ENCODE data around the gene PANK4.
A peak's percentile ranks its signal among the peaks of the same experiment; 100 is the strongest.

PANK4 gene

DNA sequence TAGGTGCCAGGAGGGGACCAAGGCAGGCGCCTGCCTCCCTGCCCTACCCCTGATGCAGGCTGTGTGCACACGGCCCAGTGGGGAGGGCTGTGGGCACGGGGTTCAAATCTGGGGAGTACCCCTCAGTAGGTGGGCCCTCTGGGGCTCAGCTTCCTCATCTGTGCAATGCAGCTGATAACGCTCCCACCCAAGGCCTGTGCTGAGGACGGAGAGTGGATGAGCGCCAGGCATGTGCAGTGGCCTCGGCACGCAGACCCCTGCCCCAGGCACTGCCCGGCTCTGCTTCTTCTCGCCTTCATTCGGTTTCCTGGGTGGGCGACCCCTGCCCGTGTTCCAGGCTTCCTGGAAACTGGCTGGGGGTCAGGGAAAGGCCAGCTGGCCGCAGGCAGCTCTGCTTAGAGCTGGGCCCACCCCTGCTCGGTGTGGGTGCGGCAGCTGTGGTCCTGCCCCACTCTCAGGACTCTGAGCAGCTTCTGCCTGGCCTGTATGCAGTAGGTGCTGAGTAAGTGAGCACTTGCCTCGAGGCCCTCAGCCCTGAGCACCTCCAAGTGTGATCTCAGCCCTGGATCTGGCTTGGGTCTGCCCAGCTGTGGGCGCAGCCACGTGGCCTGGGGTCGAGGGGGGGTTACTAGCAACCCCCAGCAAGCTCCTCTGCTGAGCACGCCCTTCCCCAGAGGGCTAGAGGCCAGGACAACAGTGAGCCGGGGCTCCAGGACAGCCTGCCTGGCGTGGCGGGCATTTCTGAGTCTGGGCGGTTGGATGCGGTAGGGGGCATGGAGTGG lies 17.9 kb upstream of the PANK4 start:
- no peak for DNase-seq

DNA sequence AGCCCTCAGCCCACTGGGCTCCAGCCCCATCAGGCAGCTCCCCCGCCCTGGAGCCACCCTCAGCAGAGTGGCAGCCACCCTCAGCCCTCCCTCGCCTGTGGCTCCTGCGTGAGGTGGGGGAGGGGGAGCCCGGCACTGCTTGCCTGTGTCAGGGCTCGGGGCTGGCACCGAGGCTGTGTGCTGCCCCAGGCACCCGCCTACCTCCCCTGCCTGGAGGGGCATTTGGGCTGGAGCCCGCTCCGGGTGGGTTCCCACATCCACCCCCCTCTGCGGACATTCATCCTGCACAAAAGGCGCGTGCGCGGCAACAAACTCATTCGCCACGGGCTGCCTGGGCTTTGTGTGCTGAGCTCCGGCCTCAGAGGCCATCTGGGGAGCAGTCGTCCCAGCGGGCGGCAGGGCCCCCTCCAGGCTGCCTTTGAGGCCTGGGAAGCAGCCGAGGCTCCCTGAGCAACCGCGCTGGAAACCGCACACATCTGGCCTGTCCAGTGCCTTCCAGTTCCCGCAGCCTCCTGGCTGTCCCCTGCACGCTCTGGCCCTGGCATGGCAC lies 17.2 kb upstream of the PANK4 start:
- no peak for DNase-seq

GRCh38 chr1:2542246-2542915 lies 16.0 kb upstream of the PANK4 start:
- no peak for DNase-seq

DNA sequence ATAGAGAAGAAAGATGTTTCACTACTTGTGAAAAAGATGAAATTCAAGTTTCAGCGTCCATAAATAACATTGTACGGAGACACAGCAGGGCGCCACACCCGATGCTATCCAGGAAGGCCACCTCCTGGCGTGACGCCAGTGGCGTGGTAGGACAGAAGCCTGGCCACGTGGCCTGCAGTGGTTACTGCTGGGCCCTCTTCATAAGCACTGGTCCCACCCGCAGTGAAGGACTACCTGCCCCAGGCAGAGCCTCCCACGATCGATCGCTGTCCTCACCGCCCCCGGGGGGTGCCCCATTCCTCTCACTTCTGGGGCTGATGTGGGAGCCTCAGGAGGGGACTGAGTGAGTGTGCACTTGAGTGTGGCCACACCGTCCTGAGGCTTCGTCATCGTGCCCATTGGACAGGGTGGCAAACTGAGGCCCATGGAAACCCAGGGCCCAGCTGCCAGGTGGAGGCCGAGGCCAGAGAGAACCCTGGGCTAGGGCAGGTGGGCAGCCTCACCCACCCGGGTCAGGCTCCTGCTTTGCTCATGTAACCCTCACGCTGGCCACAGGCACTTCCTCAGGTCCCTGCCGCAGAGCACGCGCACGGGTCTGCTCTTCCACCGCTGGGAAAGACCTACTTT lies 15.3 kb upstream of the PANK4 start:
- no peak for DNase-seq

GRCh38 chr1:2540816-2541492 lies 14.6 kb upstream of the PANK4 start:
- no peak for DNase-seq

GRCh38 chr1:2539312-2539907 lies 13.0 kb upstream of the PANK4 start:
- no peak for DNase-seq

DNA sequence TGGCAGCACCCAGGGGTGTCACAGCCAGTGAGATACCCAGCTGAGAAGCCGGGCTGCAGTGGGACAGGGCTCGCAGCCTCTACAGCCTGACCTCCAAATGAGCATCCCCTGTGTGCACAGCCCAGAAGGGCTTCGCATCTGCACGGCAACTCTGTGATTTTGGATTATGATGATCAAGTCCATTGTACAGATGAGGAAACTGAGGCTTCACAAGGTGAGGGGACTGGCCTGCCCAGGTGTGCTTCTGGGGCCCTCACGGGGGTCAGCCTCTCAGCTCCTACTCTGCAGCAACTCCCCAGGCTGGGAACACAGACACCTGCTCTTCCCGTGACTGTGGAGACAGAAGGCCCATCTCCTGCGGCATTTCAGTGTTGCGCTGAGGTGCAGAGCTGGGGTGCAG lies 12.5 kb upstream of the PANK4 start:
- DNase-seq = no peak

GRCh38 chr1:2538376-2538775 lies 12.0 kb upstream of the PANK4 start:
- DNase-seq = no peak

GRCh38 chr1:2537784-2538115 lies 11.4 kb upstream of the PANK4 start:
- no peak for DNase-seq

GRCh38 chr1:2535981-2536380 lies 9.6 kb upstream of the PANK4 start:
- no peak for DNase-seq

DNA sequence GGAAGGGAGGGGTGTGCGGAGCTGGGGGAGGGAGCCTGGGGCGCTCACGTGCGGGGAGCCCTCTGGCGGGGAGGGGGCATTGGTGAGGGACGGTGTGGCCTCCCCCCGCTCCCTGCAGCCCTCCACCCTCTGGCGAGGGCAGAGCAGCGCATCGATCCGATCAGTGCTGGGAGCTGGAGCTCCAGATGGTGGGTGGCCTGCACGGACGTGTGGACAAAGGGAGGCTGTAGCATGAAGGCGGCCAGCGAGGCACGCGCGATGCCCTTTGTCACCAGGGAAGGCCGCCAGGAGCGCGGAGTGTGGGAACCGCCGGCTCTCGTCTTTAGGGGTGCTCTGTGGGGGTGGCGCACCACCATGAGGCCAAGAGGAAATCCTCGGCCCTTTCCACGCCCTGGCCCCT lies 9.1 kb upstream of the PANK4 start:
- DNase-seq = no peak

- DNase-seq = peak; percentile 91
Observed at GRCh38 chr1:2534687-2535441, 8.5 kb upstream of the PANK4 start.

DNA sequence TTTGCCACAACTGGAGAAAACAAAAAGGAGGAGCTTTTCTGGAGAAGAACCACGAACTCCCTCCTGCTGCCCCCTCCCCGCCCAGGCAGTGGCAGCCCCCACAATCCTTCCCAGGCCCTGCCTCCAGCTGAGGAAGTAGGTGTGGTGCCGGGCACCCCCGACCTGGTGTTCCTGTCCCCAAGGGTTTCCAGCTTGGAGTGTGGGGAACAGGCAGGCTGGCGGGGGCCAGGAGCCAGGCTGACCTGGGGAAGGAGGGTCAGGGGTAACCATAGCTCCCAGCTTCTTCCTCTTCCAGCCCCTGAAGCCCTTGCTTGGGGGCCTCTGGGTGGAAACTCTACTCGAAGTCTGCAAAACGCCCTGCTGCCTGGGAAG lies 7.9 kb upstream of the PANK4 start:
- DNase-seq = no peak

GRCh38 chr1:2533365-2533764 lies 7.0 kb upstream of the PANK4 start:
- DNase-seq = no peak

GRCh38 chr1:2532485-2533160 lies 6.2 kb upstream of the PANK4 start:
- DNase-seq = no peak

DNA sequence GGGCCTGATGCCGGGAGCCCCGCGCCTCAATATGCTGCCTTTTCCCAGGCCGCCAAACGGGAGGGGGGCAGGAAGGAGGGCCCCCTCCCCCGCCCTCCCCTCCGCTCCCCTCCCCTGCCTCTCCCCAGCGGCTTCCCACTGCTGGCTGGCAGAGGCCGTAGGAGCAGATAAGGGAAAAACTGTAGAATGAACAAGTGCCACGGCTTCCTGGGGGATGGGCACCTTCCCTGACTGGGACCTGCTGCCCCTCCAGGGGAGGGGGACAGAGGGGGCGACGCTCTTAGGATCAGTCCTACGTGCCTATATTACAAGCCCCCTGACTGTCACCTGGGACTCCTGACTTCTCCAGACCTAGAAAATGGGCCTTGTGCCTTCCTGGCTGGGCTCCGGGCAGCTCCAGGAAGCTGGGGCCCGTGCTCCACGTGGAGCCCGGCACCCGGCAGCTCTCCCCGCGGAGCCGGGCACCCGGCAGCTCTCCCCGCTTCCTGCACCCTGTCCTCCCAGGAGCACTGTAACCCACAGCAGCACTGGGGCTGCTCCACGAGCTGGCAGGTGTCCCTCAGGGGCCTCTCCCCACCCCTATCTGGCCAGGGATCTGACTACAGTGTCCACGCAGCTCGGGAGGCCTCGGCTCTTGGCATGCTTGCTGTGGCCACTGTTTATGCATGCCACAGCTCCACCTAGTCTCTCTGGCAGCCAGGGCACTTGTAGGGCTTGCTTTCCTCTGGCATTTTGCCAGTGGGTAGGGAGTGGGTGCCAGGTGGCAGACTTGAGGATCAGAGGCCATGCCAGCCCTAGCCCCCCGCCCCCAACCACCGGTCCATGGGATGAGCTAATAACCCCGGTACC lies 4.3 kb upstream of the PANK4 start:
- peak; percentile 73 for DNase-seq

DNA sequence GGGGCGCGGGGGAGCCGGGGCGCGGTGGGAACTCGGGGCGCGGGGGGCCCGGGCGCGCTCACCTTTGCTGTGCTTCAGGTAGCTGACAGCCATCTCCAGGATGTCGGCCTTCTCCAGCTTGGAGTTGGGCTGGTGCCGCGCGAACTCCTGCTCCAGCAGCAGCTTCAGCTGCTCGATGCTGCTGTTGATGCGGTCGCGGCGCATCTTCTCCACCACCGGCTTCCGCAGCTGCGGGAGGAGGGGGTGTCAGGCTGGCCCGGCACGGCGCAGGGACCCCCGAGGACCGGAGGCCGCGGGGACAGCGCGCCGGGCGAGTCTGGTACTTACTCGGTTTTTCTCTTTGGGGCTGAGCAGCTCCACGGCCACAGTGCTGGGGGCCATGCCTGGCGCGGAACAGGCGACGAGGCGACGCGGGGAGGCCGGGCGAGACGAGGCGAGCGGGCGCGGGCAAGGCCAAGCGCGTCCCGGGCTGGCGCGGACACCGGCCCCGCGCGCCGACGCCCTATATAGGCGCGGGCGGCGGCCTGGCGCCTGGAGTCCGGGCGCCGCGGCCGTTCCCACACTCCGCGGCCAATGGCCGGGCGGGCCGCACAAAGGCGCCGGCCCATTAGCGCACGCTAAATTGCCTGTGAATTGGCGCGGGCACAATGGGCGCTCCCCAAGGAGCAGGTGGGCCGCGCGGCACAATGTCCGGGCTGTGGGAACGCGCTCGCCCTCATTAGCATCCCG lies 3.6 kb upstream of the PANK4 start, which contains the start of gene HES5:
HES5 (minus strand) TSS at position 480 of the 729 bp plus-strand sequence; CDS start at position 381, 99 bp downstream.
- no peak for DNase-seq

- no peak for DNase-seq
Observed at GRCh38 chr1:2528966-2529783, 2.8 kb upstream of the PANK4 start.

GRCh38 chr1:2528611-2528965 lies 2.2 kb upstream of the PANK4 start:
- DNase-seq = no peak
